GM21737 (cell line): Measurements from ENCODE around the gene SELENOV.
A peak's percentile ranks its signal among the peaks of the same experiment; 100 is the strongest.

ENCODE experiments used
- ATAC-seq: cut with Tn5 transposase; IDR thresholded peaks from one replicate; pipeline ENCODE4 v1.9.1; 2021; ENCODE audit warnings: mild to moderate bottlenecking, moderate library complexity; ENCODE audit not compliant: unreplicated experiment

Gene SELENOV

DNA sequence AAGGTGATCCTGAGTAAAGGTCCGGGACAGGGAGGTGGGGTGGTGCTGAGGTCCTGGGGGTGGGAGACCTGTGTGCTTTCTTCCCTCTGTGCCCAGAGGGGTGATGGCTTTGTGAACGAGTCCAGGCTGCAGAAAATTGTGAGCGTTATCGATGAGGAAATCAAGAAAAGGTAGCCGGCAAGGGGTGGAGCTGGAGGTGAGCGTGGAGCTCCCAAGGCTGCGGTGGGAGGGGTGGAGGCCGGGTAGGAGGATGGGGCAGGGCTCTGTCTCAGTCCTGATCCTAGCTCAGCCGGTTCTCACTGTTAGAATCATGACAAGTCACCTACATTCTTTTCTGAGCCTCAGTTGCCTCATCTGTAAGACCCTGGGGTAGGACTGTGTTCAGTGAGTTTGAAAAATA is 4.0 kb downstream of the SELENOV start:
- ATAC-seq, result no peak

DNA sequence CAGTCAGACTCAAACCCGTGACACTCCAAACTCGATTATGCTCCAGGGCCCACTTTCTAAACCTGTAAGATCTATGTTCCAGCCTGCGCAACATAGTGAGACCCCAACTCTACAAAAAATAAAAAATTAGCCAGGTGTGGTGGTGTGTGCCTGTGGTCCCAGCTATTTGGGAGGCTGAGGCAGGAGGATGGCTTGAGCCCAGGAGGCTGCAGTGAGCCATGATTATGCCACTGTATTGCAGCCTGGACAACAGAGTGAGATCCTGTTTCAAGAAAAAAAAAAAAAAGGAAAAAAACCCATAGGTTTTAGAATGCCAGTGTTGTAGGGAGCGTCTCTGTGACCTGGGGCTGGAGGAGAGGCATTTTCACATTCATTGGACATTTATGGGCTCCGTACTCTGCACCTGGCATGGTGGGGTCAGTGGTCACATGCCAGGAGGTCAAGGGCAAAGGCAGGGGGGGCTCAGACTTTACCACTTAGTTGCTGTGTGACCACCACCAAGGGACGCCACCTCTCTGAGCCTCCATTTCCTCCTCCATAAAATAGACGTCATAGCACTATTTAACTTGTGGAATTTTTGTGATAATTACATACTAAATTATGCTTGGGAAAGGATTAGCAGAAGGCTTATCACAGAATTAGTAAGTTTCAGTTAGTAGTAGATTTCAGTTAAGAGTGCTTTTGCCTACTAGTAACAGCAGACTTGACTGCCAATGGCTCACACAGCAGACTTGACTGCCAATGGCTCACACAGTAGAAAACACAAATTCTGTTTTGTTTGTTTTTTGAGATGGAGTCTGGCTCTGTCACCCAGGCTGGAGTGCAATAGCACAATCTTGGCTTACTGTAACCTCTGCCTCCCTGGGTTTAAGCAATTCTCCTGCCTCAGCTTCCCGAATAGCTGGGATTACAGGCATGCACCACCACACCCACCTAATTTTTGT is 5.9 kb downstream of the SELENOV start:
- no peak for ATAC-seq

DNA sequence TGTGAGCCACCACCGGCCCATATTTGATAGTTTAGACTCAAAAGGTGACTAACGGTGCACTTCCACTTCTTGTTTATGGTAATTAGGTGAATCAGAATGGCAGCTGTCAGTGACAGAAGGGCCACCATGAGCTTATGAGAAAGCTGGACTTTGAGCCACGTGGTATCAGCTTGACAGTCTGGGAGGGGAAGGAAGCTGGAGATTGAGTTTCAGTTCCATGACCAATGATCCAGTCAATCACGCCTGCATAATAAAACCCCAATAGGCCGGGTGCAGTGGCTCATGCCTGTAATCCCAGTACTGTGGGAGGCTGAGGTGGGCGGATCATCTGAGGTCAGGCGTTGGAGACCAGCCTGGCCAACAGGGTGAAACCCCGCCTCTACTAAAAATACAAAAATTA is 9.6 kb downstream of the SELENOV start:
- ATAC-seq, result no peak

DNA sequence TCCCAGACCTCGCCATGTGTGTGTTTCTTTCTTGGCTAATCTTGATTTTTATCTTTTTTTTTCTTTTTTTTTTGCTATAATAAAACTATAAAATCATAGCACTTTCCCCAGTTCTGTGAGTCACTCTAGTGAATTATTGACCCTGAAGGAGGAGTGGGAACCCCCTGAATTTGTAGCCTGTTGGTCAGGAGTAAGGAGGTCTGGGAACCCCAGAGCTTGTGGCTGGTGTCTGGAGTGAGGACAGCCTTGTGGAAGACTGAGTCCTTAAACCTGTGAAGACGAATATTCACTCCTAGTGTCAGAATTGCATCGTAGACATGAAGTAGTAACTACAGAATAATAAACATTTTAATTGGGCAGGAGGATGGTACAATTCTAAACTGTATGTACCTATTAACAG is 10.3 kb downstream of the SELENOV start:
- ATAC-seq, result no peak

DNA sequence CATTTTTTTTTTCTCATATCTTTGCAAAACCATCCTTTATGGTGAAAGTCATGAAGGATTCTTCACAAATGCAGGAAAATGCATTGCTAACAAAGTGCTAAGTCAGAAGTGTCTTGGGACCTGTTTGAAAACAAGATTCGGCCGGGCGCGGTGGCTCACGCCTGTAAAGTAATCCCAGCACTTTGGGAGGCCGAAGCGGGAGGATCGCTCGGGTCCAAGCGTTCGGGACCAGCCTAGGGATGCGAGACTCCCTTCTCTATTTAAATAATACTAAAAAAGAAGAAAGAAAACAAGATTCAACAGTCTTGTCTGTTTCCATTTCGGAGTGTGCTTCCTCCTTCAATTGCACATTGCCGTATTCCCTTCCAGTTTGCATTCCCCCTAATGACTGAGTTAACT is 16.9 kb downstream of the SELENOV start:
- ATAC-seq, result no peak

DNA sequence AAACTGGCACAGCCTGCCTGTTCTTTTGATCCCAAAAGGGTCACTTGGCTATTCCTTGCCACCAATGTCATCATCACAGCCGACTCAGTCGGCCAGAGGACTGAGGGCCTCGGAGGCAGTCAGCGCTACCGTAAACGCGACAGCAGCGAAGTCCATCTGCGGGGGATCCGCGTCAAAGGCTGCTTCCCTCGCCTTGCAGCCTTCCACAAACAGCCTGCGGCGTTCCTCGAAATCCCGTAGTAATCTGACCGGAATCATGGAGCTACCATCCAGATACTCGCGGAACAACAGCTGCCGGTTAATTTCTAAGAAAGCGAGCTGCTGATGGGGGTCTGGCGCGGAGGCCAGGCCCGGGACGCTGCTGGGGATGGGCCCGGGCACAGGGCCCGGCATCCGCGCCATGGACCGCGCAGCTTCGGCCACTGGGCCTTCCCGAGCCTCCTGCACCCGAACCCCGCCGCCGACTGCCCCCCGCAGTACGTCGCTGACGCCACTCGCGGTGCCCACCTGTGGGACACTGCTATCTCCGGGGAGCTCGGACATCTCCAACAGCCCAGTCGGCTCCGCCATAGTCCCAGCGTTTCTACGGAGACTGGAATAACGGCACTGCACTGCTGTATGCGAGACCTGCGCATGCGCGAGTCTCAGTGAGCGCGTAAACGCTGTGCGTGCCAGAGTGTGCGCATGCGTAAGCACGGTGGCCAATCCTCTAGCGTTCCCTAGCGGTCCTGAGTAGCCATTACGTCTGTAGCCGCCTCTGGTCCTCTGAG is 17.5 kb downstream of the SELENOV start, which contains the start of gene EID2B:
EID2B (minus strand) TSS at position 620 of the 770 bp plus-strand sequence; CDS start at position 570, 50 bp downstream.
- ATAC-seq, result peak; percentile 86

DNA sequence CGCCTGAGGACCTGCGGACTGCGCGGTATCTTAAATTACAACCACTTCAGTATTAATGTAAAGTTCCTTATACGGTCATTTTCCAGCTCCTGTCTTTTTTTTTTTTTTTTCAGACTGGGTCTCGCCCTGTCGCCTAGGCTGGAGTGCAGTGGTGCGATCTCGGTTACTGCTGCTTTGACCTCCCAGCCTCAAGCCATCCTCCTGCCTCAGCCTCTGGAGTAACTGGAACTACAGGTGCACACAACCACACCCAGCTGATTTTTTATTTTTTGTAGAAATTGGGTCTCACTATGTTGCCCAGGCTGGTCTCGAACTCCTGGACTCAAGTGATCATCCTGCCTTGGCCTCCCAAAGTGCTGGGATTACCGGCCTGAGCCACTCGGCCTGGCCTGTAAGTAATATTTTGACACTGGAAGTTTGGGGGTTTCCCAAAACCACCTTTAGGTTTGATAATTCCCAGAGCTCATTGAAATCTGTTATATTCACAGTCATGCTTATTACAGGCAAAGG is 18.1 kb downstream of the SELENOV start:
- no peak for ATAC-seq

DNA sequence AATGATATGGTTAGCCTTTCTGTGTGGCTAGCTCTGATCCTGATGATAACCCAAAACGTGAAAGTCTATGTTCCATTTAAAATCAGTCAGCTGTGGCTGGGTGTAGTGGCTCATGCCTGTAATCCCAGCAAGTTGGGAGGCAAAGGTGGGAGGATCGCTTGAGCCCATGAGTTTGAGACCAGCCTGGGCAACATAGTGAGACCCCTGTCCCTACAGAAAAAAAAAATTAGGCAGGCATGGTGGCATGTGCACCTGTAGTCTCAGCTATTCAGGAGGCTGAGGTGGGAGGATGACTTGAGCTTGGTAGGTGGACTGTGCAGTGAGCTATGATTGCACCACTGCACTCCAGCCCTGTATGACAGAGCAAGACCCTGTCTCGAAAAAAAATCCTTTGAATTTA is 18.9 kb downstream of the SELENOV start:
- ATAC-seq, result no peak

DNA sequence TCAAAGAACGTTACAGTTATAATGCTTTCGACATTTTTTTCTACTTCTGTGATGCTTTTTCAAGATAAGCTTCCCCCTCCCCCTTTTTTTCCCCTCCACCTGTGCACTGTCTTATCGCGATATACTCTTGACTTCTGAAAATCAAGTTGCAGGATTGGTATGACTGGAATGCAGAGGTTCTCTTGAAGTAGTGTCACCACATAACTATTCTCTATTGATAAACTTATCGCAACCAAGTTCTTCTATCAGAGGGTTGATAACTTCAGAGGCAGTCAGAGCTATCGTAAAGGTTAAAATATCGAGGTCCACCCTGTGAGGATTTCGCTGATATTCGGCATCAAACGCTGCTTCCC is 24.2 kb downstream of the SELENOV start:
- ATAC-seq, result no peak

DNA sequence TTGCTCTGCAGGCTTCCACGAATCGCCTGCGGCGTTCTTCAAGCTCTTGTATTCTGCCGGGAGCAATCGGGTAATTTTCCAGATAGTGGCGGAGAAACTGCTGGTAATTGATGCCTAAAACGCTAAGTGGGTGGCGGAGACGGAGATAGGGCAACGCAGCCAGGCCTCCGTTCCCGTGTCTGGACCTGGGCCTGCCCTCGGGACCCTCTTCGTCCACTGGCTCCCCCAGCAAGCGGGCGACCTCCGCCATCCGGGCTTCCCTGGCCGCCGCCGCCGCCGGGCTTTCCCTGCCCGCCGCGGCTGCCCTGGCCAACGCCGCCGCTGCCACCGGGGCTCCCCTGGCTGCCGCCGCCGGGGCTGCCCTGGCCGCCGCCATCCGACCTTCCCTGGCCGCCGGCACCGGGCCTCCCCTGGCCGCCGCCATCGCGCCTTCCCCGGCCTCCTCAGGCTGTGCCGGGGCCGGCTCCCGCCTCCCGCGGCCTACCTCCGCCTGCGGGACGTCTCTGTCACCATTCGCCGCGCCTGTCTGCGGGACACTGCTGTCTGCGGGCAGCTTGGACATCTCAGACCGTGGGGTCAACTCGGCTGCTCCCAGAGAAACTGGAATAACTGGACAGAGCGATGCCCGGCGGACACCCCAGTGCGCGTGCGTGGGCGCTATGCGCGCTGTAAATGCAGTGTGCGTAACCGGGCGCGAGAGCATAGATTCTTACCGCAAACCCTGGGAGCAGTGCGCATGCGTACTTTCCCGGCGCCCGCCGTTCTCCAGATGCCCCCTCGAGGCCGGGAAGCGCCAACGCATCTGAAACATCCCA is 24.8 kb downstream of the SELENOV start, which contains the start of gene EID2:
EID2 (minus strand) TSS at position 644 of the 815 bp plus-strand sequence; CDS start at position 562, 82 bp downstream.
- ATAC-seq, result peak; percentile 79

DNA sequence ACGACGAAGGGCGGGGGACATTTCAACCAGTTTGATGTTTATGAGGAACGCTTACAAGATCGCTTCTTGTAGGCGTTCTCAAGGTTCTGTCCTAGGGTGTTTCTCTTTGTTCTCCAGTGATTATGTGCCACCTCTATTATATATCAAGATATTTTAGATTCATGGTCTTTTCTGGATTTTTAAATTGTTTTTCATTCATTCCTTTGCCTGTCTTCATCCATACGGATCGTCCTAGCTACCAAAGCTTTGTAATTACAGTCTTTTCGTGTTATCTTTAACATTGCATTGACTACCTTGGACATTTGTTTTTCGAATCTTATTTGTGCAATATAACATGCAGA is 25.4 kb downstream of the SELENOV start:
- no peak for ATAC-seq

DNA sequence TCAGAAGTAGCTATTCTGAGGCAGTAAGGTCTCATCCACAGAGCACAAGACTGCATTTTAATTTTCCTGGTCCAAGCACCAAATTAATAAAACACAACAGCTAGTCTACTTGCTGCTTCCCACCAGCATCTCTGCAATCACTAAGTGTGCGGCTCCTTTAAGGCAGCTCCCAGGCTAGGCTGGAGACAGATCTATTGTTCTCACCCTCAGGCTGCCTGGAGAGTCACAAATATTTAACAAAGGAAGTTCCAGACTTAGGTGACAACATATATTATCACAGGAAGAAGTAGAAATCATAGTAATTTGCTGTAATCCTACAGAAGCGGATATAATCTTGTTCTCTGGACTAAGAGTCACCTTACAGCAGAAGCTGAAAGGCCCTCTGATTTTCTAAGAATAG is 27.3 kb downstream of the SELENOV start:
- no peak for ATAC-seq

DNA sequence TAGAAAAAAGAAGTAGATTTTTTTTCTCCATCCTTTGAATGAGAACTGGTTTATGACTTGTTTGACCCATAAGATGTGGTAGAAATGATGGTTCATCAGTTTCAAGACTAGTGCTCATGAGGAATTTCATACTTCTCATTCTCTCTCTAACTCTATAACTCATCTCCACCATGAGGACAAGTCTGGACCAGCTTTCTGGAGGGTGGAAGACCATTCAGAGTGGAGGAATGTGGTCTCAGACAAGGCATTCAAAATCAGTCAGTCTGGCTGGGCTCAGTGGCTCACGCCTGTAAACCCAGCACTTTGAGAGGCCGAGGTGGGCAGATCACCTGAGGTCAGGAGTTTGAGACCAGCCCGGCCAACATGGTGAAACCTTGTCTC is 28.5 kb downstream of the SELENOV start:
- no peak for ATAC-seq

DNA sequence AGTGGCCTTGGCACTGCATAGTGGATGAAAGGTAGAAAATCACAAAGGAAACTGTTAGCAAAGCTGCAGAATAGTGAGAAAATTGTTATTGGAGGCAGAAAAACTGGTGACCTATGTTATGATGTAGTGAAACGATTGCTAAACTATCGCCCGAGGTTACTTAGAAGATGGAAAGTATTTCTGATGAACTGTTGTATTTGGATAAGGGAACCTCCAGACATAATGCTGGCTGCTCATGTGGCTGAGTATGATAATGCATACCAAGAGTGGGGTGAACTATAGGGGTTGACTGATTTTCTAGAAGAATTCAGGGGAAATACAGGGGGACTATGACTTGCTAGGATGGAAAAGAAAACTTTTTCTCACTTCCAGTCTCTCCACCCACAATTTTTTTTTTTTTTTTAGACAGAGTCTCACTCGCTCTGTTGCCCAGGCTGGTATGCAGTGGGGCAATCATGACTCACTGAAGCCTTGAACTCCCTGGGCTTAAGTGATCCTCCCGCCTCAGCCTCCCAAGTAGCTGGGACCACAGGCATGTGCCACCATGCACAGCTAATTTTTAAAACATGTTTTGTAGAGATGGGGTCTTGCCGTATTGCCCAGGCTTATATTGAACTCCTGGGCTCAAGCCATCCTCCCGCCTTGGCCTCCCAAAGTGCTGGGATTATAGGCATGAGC is 29.4 kb downstream of the SELENOV start:
- ATAC-seq, result no peak

DNA sequence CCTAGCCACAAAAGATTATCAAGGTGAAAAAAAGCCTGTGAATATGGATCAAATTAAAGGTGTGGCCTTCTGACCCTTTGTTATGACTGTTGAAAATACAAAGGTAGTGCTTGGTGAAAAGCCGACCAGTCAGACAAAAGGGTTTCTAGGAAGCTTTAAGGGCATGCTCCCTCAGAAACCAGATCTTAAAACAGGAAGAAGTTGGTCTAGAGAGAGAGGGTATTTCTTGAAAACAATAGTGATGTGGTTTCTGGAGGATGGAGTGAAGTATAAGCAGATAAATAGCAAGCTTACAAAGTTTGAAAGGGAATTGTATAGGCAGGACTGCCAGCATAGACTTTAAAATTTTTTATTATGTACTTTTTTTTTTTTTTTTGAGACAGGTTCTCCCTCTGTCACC is 30.0 kb downstream of the SELENOV start:
- ATAC-seq, result no peak

DNA sequence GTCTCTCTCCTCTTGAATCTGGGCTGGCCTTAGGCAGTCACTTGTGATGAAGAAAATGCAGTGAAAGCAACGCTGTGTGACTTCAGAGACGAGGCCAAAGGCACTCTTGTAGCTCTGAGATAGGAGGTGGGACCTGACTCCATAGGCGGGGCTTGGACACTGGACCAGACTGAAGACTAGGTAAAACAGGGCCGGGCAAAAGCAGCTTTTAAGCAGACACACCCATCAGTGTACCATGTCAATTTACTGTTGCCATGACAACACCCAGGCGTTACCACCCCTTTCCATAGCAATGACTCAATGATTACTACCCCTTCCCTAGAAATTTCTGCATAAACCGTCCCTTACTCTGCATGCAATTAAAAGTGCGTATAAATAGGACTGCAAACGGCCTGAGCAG is 31.7 kb downstream of the SELENOV start:
- no peak for ATAC-seq

DNA sequence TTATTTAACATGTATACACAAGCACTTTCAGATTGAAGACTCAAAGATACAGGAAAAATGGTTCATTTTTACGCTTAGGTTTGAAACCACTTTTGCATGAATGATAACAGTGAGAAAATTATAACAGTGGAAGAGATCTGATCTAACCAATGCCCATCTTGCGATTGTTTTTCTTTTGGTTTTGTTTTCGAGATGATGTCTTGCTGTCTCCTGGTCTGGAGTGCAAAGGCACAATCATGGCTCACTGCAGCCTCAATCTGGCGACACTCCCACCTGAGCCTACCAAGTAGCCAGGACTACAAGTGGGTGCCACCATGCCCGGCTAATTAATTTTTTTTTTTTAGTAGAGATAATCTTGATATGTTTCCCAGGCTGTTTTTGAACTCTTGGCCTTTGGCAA is 35.3 kb downstream of the SELENOV start:
- ATAC-seq, result no peak

DNA sequence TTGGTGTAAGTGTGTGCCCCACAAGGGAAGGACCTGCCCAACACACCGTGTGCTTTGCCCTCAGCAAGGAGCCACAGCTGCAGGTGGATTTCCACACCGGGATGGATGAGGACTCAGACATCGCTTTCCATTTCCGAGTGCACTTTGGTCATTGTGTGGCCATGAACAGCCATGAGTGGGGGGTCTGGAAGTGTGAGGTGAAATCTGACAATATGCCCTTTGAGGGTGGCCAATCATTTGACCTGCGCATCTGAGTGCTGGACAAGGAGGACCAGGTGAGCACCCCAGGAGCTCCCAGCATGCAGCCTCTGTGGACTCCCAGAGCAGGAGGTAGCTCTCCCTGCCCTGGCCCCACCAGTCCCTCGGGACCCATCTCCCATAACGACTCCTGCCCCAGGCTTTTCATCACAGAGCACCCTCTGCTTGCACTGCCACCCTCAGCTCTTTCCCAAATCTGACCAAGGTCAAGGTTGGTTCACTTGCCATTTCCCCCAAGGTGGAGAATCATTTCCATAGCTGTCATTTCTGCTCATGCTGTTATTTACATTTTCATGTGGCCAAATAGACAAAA is 38.2 kb downstream of the SELENOV start:
- ATAC-seq, result no peak

DNA sequence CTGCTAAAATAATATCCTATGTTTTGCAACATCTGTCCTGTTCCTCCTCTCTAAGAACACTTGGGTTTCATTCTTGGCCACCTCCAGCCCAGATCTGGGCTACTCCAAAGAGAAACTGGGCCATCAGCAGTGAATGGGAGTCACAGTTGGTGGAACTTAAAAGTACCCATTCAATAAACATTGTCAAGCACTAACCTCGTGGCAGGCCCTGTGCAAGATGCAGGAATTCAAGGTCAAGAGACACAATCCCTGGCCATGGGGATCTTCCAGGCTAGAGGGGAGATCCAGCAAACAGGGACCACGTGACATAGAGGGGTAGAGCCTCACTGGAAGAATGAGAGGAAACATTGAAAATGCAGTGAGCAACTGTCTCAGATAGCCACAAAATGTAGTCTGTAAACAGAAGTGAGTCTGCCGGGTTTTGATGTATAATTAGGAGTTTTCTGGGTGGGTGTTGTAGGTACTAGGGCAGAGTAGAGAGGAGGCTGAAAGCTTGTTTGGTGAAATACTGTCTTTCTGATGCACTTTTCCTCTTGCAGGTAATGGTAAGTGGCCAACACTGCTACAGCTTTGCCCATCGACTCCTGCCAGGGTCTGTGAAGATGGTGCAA is 39.9 kb downstream of the SELENOV start:
- ATAC-seq, result no peak

DNA sequence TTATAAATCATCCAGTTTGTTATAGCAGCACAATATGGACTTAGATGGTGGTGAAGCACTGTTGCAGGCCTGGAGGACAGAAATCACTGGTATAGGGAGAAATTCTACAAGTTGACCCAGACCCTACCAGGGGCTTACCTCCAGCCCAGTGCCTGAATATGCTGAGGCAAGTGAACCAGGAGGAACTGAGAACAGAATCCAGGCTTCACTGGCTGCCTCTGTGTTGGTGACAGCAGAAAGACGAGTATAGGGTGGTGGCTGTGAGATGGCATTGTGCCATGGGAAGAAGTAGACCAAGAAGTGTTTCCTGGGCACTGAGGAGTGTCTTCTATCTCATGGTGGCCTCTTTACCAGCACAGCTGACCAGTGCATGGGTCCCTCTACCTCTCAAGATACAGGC is 40.9 kb downstream of the SELENOV start:
- no peak for ATAC-seq
